ENCODE results near the gene GIT1. TPM values are rescaled to one million over a fixed set of nuclear protein-coding genes. Genes with fewer than 3 reads are reported as not detected.
A peak's percentile ranks its signal among the peaks of the same experiment; 100 is the strongest.

GIT1 gene
- total RNA-seq, 1 donor from 2014 or later, result 64.8 TPM

DNA sequence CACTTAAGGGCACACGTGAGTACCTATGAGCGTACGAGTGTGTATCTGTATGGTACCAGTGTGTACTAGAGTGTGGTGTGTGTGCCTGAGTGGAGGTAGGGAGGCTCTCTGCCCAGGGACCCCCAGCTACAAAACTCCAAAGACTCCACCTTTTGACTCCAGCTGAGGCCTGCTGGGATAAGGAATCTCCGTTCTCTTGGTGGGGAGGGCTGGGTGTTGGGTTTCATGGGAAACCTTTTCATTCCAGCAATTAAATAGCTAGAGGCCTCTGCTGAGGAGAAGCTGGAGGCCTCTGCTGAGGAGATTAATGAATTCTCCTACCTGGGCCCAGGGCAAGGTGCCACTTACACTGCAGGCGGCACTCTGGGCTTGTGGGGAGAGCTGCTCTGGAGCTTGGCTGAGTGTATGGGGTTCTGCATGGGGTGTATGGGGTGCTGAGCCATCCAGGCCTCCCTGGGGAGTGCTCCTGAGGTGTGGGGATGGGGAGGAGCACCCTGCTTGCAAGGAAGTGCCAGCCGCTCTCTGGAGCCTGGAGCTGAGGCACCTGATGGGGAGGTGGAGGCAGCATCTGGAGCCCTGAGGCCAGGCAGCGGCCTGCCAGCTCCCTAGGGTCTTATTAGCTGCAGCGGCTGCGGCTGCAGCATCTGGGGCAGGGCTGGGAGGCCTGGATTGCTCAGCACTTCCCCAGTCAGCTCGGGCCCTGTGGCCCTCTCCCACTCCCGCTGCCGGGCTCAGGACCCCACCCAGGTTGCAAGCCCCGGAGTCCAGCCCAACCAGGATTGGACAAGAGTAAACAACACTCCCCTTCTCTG, 8.1 kb upstream of the GIT1 start:
- no peak for ATAC-seq

DNA sequence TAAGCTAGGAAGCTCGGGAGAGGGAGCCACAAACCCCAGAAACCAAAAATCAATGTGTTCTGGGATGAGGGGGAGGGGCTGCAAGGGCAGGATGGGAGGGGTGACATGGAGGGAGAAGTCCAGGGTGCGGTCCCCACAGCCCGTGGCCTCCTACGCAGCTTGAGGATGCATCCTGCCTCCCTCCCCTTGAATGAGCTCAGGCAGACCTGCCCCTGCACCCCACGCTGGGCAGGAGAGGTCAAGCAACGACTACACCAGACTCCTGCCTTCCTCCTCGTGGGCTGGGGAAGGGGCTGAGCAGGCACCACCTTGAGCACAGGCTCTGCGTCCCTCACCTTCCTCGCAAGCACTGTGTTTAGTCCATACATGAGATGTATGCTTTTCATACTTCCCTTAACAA, 7.4 kb upstream of the GIT1 start:
- H3K9me3 ChIP-seq, result no peaks in the 10 kb centered on the region
- intact Hi-C loops (cut with DNase I), result no loop called here
- no peak for DNase-seq
- H3K27me3 ChIP-seq, result no peaks in the 10 kb centered on the region
- TF ChIP-seq, protein P1, sequence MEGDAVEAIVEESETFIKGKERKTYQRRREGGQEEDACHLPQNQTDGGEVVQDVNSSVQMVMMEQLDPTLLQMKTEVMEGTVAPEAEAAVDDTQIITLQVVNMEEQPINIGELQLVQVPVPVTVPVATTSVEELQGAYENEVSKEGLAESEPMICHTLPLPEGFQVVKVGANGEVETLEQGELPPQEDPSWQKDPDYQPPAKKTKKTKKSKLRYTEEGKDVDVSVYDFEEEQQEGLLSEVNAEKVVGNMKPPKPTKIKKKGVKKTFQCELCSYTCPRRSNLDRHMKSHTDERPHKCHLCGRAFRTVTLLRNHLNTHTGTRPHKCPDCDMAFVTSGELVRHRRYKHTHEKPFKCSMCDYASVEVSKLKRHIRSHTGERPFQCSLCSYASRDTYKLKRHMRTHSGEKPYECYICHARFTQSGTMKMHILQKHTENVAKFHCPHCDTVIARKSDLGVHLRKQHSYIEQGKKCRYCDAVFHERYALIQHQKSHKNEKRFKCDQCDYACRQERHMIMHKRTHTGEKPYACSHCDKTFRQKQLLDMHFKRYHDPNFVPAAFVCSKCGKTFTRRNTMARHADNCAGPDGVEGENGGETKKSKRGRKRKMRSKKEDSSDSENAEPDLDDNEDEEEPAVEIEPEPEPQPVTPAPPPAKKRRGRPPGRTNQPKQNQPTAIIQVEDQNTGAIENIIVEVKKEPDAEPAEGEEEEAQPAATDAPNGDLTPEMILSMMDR (IDR thresholded peaks at IDR 0.05), result no peak
- no peaks in the 10 kb centered on the region for H3K36me3 ChIP-seq
- H3K4me1 ChIP-seq, result peaks cover 16% of the 10 kb centered on the region
- ATAC-seq, result no peak
- no peak overlapping the region for H3K4me3 ChIP-seq
- no peak overlapping the region for H3K27ac ChIP-seq

More for the DNA sequence above, 8.1 kb upstream of the GIT1 start:
- DNase-seq, result no peak
- H3K36me3 ChIP-seq, result no peaks in the 10 kb centered on the region
- H3K4me1 ChIP-seq, result peaks cover 9% of the 10 kb centered on the region
- H3K27me3 ChIP-seq, result no peaks in the 10 kb centered on the region
- no peaks in the 10 kb centered on the region for H3K9me3 ChIP-seq
- H3K4me3 ChIP-seq, result no peak overlapping the region
- TF ChIP-seq, protein P1 (IDR thresholded peaks at IDR 0.05), result no peak
- intact Hi-C loops (cut with DNase I), result no loop called here
- H3K27ac ChIP-seq, result no peak overlapping the region

- H3K27ac ChIP-seq, result no peak overlapping the region
- H3K4me1 ChIP-seq, result peaks cover 23% of the 10 kb centered on the region
- ATAC-seq, result no peak
- TF ChIP-seq, protein P1 (IDR thresholded peaks at IDR 0.05), result no peak
- H3K36me3 ChIP-seq, result no peaks in the 10 kb centered on the region
- H3K9me3 ChIP-seq, result no peaks in the 10 kb centered on the region
- no peaks in the 10 kb centered on the region for H3K27me3 ChIP-seq
- H3K4me3 ChIP-seq, result no peak overlapping the region
- DNase-seq, result no peak
- intact Hi-C loops (cut with DNase I), result no loop called here
Observed at GRCh38 chr17:29595943-29596774, 6.7 kb upstream of the GIT1 start.

DNA sequence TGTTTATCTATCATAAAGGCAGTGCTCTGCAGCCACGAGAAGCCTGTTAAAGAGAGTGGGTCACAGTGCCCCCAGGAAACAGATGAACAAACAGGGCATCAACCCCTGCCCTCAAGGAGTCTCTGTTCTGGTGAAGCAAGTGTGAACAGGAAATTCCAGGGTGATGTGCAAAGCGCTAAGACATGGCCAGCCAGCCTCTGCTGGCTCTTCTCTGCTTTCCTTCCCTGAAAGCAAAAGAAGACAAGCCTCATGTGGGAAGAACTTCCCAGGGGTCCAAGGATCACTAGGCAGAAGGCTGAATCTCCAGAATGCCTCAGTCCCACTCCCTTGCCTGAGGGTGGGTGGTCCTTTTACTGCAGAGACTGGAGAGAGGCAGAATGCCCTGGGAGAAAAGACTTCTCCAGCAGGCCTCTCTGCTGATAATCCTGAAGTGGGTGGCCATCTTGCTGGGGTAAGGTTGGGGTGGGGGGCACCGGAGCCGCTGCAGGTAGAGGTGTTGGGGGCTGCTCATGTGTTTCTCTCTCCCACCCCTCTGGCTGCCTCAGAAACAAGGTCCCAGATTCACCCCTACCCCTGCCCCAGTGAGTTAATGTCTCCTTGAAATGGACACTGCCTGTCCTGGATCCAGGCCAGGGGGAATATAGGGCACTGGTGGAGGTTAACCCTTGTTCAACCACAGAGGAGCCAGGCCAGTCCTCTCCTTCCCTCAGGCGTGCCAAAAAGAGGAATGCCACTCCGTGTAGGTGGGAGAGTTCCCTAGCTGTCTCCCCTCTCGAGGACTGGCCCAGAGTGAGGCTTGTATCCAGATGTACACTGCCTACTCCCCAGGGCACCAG, 5.9 kb upstream of the GIT1 start:
- no peaks in the 10 kb centered on the region for H3K27me3 ChIP-seq
- H3K36me3 ChIP-seq, result no peaks in the 10 kb centered on the region
- H3K4me3 ChIP-seq, result no peak overlapping the region
- intact Hi-C loops (cut with DNase I), result no loop called here
- ATAC-seq (no peak), DNase-seq (no peak)
- H3K9me3 ChIP-seq, result no peaks in the 10 kb centered on the region
- TF ChIP-seq, protein P1 (IDR thresholded peaks at IDR 0.05), result no peak
- no peak overlapping the region for H3K27ac ChIP-seq
- H3K4me1 ChIP-seq, result peaks cover 31% of the 10 kb centered on the region

- no peaks in the 10 kb centered on the region for H3K27me3 ChIP-seq
- no peak overlapping the region for H3K4me3 ChIP-seq
- no peaks in the 10 kb centered on the region for H3K36me3 ChIP-seq
- intact Hi-C loops (cut with DNase I), result no loop called here
- no peak overlapping the region for H3K27ac ChIP-seq
- H3K4me1 ChIP-seq, result peaks cover 38% of the 10 kb centered on the region
- H3K9me3 ChIP-seq, result no peaks in the 10 kb centered on the region
- TF ChIP-seq, protein P1 (IDR thresholded peaks at IDR 0.05), result no peak
- DNase-seq (peak; percentile 62), ATAC-seq (no peak)
Observed at GRCh38 chr17:29594519-29595090, 5.2 kb upstream of the GIT1 start.

All from upper lobe of right lung (tissue), 1 donor.